K562 (cell line): Measurements from ENCODE around the gene URI1. TPM values are rescaled to one million over a fixed set of nuclear protein-coding genes. Genes with fewer than 3 reads are reported as not detected.

Experiments used
- ATAC-seq: fragments of 200-7000 bp; cut with Tn5 transposase; 3 replicates; pipeline ENCODE4 v1.9.1; 2020; ENCODE audit warnings: moderate library complexity
- BruUV-seq: library from RNA; stranded (reverse); fragments of 400-500 nt; replicated peaks from 2 replicates; lab custom pipeline; 2021; lab: Mats Ljungman, UMichigan
- CTCF ChIA-PET: fragments of 300-600 bp; formaldehyde crosslinking; extraction: SDS; loops from one replicate; lab custom pipeline; 2021; ENCODE audit warnings: low intra/inter-chr PET ratio; lab: Yijun Ruan, JAX
- POLR2A ChIA-PET: fragments of 300-600, 350-650 bp; sonication (Branson Sonifier 250); formaldehyde crosslinking; extraction: SDS; loops from one replicate; lab custom pipeline; 2021; ENCODE audit warnings: antibody characterized with exemption, inconsistent platforms; lab: Yijun Ruan, JAX
- DNase-seq, 4 experiments: peaks; one replicate each; pipeline versions ENCODE4 v3.0.0 to v3.0.0-alpha.2; 2011 to 2018; ENCODE audit warnings: low spot score in 3 of 4, mixed read lengths in 3 of 4; ENCODE audit errors: extremely low read depth in 1 of 4
- FAIRE-seq: peaks from 2 replicates; lab custom pipeline; 2011; peaks lifted over from hg19 to GRCh38; lab: Jason Lieb, UNC
- H2AFZ ChIP-seq: 2 replicates; pipeline ENCODE4 v1.6.0; 2011; ENCODE audit warnings: low read depth, low read length, control low read depth, inconsistent platforms
- H3K27ac ChIP-seq: fragments of 200-600 bp; 3 replicates; pipeline ENCODE4 v1.8.0; 2011; ENCODE audit warnings: low read depth, mild to moderate bottlenecking, control low read depth, inconsistent platforms, low read length, moderate library complexity, mixed read lengths; ENCODE audit errors: extremely low read depth
- H3K27me3 ChIP-seq, 2 experiments: fragments of 300-600 bp in 1 of 2; 2 replicates in 1 of 2; 3 replicates in 1 of 2; pipeline versions ENCODE4 v1.6.0 to v1.8.0; 2011; ENCODE audit warnings: inconsistent platforms in 2 of 2, low read length in 2 of 2, mild to moderate bottlenecking in 1 of 2, mixed read lengths in 1 of 2, moderate library complexity in 1 of 2; ENCODE audit not compliant: control insufficient read depth in 2 of 2, insufficient read depth in 2 of 2
- H3K36me3 ChIP-seq: fragments of 300-600 bp; 3 replicates; pipeline ENCODE4 v1.8.0; 2011; ENCODE audit warnings: mild to moderate bottlenecking, low read length, inconsistent platforms; ENCODE audit not compliant: control insufficient read depth, insufficient read depth
- H3K4me1 ChIP-seq, 2 experiments: fragments of 200-600 bp in 1 of 2; replicated peaks in 1 of 2; 2 replicates in 1 of 2; 3 replicates in 1 of 2; pipeline versions ENCODE4 v1.5.1 to v1.8.0; 2011; ENCODE audit warnings: inconsistent platforms in 2 of 2, low read length in 2 of 2, mild to moderate bottlenecking in 1 of 2, mixed read lengths in 1 of 2, moderate library complexity in 1 of 2; ENCODE audit not compliant: control insufficient read depth in 2 of 2, insufficient read depth in 2 of 2
- H3K4me2 ChIP-seq: 2 replicates; pipeline ENCODE4 v1.6.1; 2011; ENCODE audit warnings: low read length, control low read depth, inconsistent platforms, mixed read lengths; ENCODE audit not compliant: insufficient read depth
- H3K4me3 ChIP-seq: fragments of 200-600 bp; sonication (generic), shearing (Covaris generic); 2 replicates; pipeline ENCODE4 v1.5.1; 2016; ENCODE audit warnings: control low read depth, inconsistent platforms
- H3K79me2 ChIP-seq: fragments of 200-600 bp; 3 replicates; pipeline ENCODE4 v1.8.0; 2011; ENCODE audit warnings: low read length, inconsistent platforms; ENCODE audit not compliant: control insufficient read depth, insufficient read depth
- H3K9ac ChIP-seq, 2 experiments: 2 replicates each; pipeline versions ENCODE4 v1.6.0 to v1.6.1; 2011; ENCODE audit warnings: low read depth in 2 of 2, low read length in 2 of 2, control low read depth in 1 of 2, inconsistent platforms in 1 of 2, mild to moderate bottlenecking in 1 of 2, mixed read lengths in 1 of 2; ENCODE audit not compliant: insufficient read depth in 1 of 2
- H3K9me1 ChIP-seq: one replicate; pipeline ENCODE4 v1.6.0; 2011; ENCODE audit warnings: inconsistent platforms, mild to moderate bottlenecking, low read length, moderate library complexity; ENCODE audit not compliant: control insufficient read depth, insufficient read depth
- H3K9me3 ChIP-seq: replicated peaks from 2 replicates; pipeline ENCODE4 v1.5.1; 2011; ENCODE audit warnings: low read depth, low read length, inconsistent platforms; ENCODE audit not compliant: control insufficient read depth, insufficient read depth
- H4K20me1 ChIP-seq: replicated peaks from 2 replicates; pipeline ENCODE4 v1.6.1; 2011; ENCODE audit warnings: low read length, inconsistent platforms, mixed read lengths; ENCODE audit not compliant: control insufficient read depth, insufficient read depth
- ARID2 ChIP-seq: fragments of 450-650 bp; IDR thresholded peaks from 2 replicates; pipeline ENCODE4 v1.6.1; 2017; ENCODE audit warnings: antibody characterized with exemption, mild to moderate bottlenecking
- KHSRP ChIP-seq: fragments of 450-650 bp; IDR thresholded peaks from 2 replicates; pipeline ENCODE4 v1.6.1; 2017
- MCM2 ChIP-seq: fragments of 450-650 bp; IDR thresholded peaks from 2 replicates; pipeline ENCODE4 v1.6.1; 2017; ENCODE audit warnings: low read depth, mild to moderate bottlenecking
- MXI1 ChIP-seq: IDR thresholded peaks from 2 replicates; pipeline ENCODE4 v1.6.1; 2011; ENCODE audit warnings: low read depth, mild to moderate bottlenecking, improper control_type of control experiment, low read length
- TAF15 ChIP-seq: fragments of 200-400 bp; formaldehyde crosslinking; IDR thresholded peaks from 2 replicates; pipeline ENCODE4 v1.6.1; 2017; ENCODE audit warnings: mild to moderate bottlenecking, low read depth, low read length, moderate library complexity
- TEAD1 ChIP-seq, 2 experiments: fragments of 450-650 bp in 1 of 2; sonication (generic) in 1 of 2; formaldehyde crosslinking; IDR thresholded peaks; 2 replicates each; pipeline versions ENCODE4 v1.4.0 to v1.8.0; 2020 to 2022; ENCODE audit warnings: mild to moderate bottlenecking in 2 of 2, missing genetic modification reagents in 1 of 2
- ZBTB7A ChIP-seq: IDR thresholded peaks from 2 replicates; pipeline ENCODE4 v1.6.1; 2011; ENCODE audit warnings: low read depth, mild to moderate bottlenecking, low read length, moderate library complexity, borderline replicate concordance; ENCODE audit not compliant: control insufficient read depth
- ZNF444 ChIP-seq: fragments of 250-450 bp; sonication (Bioruptor Pico); IDR thresholded peaks from 2 replicates; pipeline ENCODE4 v1.4.0; 2020; ENCODE audit warnings: mild to moderate bottlenecking, moderate library complexity
- ZNF57 ChIP-seq: fragments of 450-650 bp; formaldehyde crosslinking; IDR thresholded peaks from 2 replicates; pipeline ENCODE4 v1.4.0; 2020; ENCODE audit warnings: mild to moderate bottlenecking, moderate library complexity
- WGBS: fragments of 100-300 bp; shearing (Covaris generic); methylation state at CpG from one replicate; pipeline ENCODE4 v1.1.6; 2016; ENCODE audit warnings: low coverage, mixed read lengths; ENCODE audit not compliant: insufficient coverage; ENCODE audit errors: missing lambda C conversion rate; 5-methylcytosine and 5-hydroxymethylcytosine counted together
- in situ Hi-C: fragments of 300-500 bp; cut with MboI; formaldehyde crosslinking; loops from 4 replicates; pipeline ENCODE4 v1.15.0; 2018; ENCODE audit warnings: inconsistent platforms, mixed read lengths
- intact Hi-C: fragments of 100-400 bp; cut with micrococcal nuclease; formaldehyde crosslinking; loops from 2 replicates; pipeline ENCODE4 v1.14.2; 2022
- polyA plus RNA-seq, 8 experiments: library from polyadenylated mRNA; depleted of rRNA in 4 of 8; stranded (reverse) in 5 of 8; unstranded in 3 of 8; fragments of >200 nt; fragmentation: Nextera tagmentation in 2 of 8; fragmentation: Illumina TruSeq in 1 of 8; extraction: Ambion mirVana in 2 of 8; extraction: Trizol in 1 of 8; gene quantifications; 2 replicates each; pipeline versions ENCODE4 v1.2.1 to v1.2.3, GENCODE V29; 2011 to 2014; ENCODE audit warnings: inconsistent platforms in 1 of 8, missing spikeins in 1 of 8
- total RNA-seq, 7 experiments: library from RNA; depleted of rRNA in 6 of 7; stranded (reverse); fragments of >200 nt in 6 of 7; fragmentation: Illumina TruSeq in 2 of 7; extraction: Trizol in 2 of 7; gene quantifications; 2 replicates each; pipeline versions ENCODE4 v1.2.1 to v1.2.3, GENCODE V29; 2011 to 2021; ENCODE audit warnings: low replicate concordance in 1 of 7
- TF ChIP-seq, protein P1 (sequence below): sonication (generic); formaldehyde crosslinking; IDR thresholded peaks from 2 replicates; pipeline ENCODE4 v1.8.1; 2023; ENCODE audit warnings: missing genetic modification reagents, mild to moderate bottlenecking, borderline replicate concordance
- TF ChIP-seq, protein P2 (sequence below): fragments of 450-650 bp; IDR thresholded peaks from 2 replicates; pipeline ENCODE4 v1.6.1; 2016; ENCODE audit warnings: mild to moderate bottlenecking

Gene URI1
- total and polyA plus RNA-seq, 9 of the 15 experiments (the other 6 are each of a cell fraction or from before 2014, with no cell fraction given), result 16.9 to 87.4 (median 63.9) TPM

DNA sequence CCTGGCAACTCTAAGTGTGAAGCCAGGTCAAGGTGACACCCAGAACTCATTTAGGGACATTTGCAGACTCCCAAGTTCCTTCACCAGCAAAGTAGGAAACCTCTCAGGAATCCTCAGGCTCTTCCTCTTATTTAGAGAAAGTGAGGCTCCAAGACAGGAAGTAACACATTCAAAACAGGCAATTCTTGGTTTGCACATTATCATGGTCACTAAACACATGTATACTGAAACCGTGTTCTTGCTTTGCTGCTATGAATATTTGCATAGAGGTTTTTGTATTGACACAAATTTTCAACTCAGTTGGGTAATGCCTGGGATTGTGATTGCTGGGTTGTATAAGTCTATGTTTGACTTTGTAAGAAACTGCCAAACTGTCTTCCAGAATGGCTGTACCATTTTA, 13.2 kb upstream of the URI1 start (continued):
- TF ChIP-seq, protein P1, sequence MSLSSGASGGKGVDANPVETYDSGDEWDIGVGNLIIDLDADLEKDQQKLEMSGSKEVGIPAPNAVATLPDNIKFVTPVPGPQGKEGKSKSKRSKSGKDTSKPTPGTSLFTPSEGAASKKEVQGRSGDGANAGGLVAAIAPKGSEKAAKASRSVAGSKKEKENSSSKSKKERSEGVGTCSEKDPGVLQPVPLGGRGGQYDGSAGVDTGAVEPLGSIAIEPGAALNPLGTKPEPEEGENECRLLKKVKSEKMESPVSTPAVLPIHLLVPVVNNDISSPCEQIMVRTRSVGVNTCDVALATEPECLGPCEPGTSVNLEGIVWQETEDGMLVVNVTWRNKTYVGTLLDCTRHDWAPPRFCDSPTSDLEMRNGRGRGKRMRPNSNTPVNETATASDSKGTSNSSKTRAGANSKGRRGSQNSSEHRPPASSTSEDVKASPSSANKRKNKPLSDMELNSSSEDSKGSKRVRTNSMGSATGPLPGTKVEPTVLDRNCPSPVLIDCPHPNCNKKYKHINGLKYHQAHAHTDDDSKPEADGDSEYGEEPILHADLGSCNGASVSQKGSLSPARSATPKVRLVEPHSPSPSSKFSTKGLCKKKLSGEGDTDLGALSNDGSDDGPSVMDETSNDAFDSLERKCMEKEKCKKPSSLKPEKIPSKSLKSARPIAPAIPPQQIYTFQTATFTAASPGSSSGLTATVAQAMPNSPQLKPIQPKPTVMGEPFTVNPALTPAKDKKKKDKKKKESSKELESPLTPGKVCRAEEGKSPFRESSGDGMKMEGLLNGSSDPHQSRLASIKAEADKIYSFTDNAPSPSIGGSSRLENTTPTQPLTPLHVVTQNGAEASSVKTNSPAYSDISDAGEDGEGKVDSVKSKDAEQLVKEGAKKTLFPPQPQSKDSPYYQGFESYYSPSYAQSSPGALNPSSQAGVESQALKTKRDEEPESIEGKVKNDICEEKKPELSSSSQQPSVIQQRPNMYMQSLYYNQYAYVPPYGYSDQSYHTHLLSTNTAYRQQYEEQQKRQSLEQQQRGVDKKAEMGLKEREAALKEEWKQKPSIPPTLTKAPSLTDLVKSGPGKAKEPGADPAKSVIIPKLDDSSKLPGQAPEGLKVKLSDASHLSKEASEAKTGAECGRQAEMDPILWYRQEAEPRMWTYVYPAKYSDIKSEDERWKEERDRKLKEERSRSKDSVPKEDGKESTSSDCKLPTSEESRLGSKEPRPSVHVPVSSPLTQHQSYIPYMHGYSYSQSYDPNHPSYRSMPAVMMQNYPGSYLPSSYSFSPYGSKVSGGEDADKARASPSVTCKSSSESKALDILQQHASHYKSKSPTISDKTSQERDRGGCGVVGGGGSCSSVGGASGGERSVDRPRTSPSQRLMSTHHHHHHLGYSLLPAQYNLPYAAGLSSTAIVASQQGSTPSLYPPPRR (CRISPR knock-in tag), result no peak
- TF ChIP-seq KHSRP, result no peak
- no peak for TF ChIP-seq ZBTB7A

DNA sequence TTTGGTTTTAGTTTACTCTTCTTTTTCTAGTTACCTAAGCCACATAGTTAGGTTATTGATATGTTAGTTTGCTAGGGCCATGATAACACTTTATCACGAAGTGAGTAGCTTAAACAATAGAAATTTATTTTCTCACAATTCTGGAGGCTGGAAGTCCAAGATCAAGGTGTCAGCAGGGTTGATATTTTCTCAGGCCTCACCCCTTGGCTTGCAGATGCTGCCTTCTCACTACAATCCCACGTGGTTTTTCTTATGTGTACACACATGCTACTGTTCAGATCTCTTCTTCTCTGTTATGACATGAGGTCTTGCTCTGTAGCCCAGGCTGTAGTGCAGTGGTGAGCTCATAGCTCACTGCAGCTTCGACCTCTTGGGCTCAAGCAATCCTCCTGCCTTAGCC, 7.8 kb upstream of the URI1 start:
- Histone ChIP-seq H3K79me2 (no peaks in the 10 kb centered on the region), H3K27ac (no peak overlapping the region), H3K4me1 (no peaks in the 10 kb centered on the region), H4K20me1 (no peaks in the 10 kb centered on the region), H3K27me3 (no peaks in the 10 kb centered on the region), H3K4me3 (no peak overlapping the region), H3K9me3 (no peaks in the 10 kb centered on the region), H3K9me1 (no peaks in the 10 kb centered on the region), H2AFZ (no peak overlapping the region), H3K36me3 (no peaks in the 10 kb centered on the region), H3K9ac (no peak overlapping the region), H3K4me2 (no peak overlapping the region)
- no peak for DNase-seq
- in situ Hi-C loops (no loop called here), intact Hi-C loops (no loop called here)
- FAIRE-seq, result no peak
- CTCF ChIA-PET, result no interaction called here
- BruUV-seq, result no TSS peak
- no peak for ATAC-seq
- WGBS, result 0% methylated on average over 3 of the region's 3 CpGs
- POLR2A ChIA-PET, result interaction anchor here (0.6 to 1.1 kb wide), 2 partner anchors 8 to 10 kb away, joined by 3 read pairs; no protein-coding TSS in a partner anchor
- TF ChIP-seq ZNF444 (CRISPR knock-in tag) (no peak), TEAD1 (CRISPR knock-in tag; IDR thresholded peaks at IDR 0.05) (no peak), TAF15 (no peak), ZNF57 (CRISPR knock-in tag) (no peak), ARID2 (no peak), MXI1 (no peak), MCM2 (no peak)
- TF ChIP-seq, protein P2, sequence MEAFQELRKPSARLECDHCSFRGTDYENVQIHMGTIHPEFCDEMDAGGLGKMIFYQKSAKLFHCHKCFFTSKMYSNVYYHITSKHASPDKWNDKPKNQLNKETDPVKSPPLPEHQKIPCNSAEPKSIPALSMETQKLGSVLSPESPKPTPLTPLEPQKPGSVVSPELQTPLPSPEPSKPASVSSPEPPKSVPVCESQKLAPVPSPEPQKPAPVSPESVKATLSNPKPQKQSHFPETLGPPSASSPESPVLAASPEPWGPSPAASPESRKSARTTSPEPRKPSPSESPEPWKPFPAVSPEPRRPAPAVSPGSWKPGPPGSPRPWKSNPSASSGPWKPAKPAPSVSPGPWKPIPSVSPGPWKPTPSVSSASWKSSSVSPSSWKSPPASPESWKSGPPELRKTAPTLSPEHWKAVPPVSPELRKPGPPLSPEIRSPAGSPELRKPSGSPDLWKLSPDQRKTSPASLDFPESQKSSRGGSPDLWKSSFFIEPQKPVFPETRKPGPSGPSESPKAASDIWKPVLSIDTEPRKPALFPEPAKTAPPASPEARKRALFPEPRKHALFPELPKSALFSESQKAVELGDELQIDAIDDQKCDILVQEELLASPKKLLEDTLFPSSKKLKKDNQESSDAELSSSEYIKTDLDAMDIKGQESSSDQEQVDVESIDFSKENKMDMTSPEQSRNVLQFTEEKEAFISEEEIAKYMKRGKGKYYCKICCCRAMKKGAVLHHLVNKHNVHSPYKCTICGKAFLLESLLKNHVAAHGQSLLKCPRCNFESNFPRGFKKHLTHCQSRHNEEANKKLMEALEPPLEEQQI, result no peak
